Stomach smooth muscle (tissue), 2 donors: ENCODE measurements around the gene SLC22A12.

Experiments used
- H3K27ac ChIP-seq: one replicate; pipeline ENCODE4 v1.7.0; 2013; ENCODE audit warnings: mild to moderate bottlenecking, low read length, inconsistent platforms
- H3K27me3 ChIP-seq, 2 donors: one replicate each; pipeline ENCODE4 v1.7.0; 2013; ENCODE audit warnings: low read length in 2 of 2; ENCODE audit not compliant: insufficient read depth in 2 of 2, control insufficient read depth in 1 of 2
- H3K36me3 ChIP-seq, 2 donors: one replicate each; pipeline ENCODE4 v1.7.0; 2013; ENCODE audit warnings: low read length in 2 of 2; ENCODE audit not compliant: control insufficient read depth in 2 of 2, insufficient read depth in 2 of 2
- H3K4me1 ChIP-seq: one replicate; pipeline ENCODE4 v1.7.0; 2013; ENCODE audit warnings: low read length; ENCODE audit not compliant: control insufficient read depth, insufficient read depth
- H3K4me3 ChIP-seq, 2 donors: one replicate each; pipeline ENCODE4 v1.7.0; 2013; ENCODE audit warnings: low read length in 2 of 2
- H3K9ac ChIP-seq, 2 donors: one replicate each; pipeline ENCODE4 v1.7.0; 2013; ENCODE audit warnings: low read length in 2 of 2, mild to moderate bottlenecking in 1 of 2
- H3K9me3 ChIP-seq, 2 donors: one replicate each; pipeline ENCODE4 v1.7.0; 2013; ENCODE audit warnings: low read length in 2 of 2; ENCODE audit not compliant: control insufficient read depth in 2 of 2
- donor health status: healthy.
- donor health status: Pancreatic carcinoma.

Gene SLC22A12

DNA sequence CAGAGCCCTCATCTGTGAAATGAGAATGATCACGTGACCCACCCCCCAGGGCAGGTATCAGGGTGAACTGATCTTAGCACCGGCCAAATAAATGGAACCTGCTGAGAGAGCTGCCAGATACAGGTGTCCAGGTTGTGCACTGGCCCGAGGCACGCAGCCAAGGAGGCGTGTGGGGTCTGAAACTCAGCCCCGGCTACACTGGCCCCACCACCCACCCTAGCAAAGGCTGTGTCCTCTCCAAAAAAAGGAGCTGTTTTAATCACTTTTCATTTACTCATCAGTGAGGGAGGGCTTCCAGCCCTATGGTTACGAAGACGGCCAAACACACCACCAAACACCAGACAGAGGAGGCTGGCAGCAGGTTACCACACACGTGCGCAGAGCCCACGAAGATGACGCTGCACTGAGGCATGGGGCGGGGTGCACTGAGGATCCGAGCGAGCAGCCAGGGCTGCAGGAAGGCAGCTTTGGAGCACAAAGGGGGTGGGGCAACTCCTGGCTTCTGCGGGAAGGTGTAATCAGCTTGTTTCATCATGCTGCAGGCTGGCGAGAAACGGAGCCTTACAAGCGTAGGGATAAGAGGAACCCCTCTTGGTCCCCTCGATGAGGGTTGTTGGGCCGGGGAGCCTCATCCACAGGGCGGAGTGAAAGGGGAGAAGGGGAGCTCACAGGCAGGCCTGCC lies 19.5 kb upstream of the SLC22A12 start:
- no peak overlapping the region for H3K9ac ChIP-seq
- H3K27ac ChIP-seq = no peak overlapping the region
- no peak overlapping the region for H3K4me3 ChIP-seq
- H3K9me3 ChIP-seq = no peaks in the 10 kb centered on the region
- H3K4me1 ChIP-seq = peaks cover 3% of the 10 kb centered on the region
- H3K27me3 ChIP-seq = no peaks in the 10 kb centered on the region
- H3K36me3 ChIP-seq = no peaks in the 10 kb centered on the region

GRCh38 chr11:64572143-64572542 lies 18.9 kb upstream of the SLC22A12 start:
- Histone ChIP-seq H3K4me3 (no peak overlapping the region), H3K27ac (no peak overlapping the region), H3K9ac (no peak overlapping the region), H3K9me3 (no peaks in the 10 kb centered on the region), H3K27me3 (no peaks in the 10 kb centered on the region), H3K4me1 (no peaks in the 10 kb centered on the region), H3K36me3 (no peaks in the 10 kb centered on the region)

GRCh38 chr11:64577202-64577601 lies 13.8 kb upstream of the SLC22A12 start:
- Histone ChIP-seq H3K27me3 (no peaks in the 10 kb centered on the region), H3K27ac (no peak overlapping the region), H3K4me3 (no peak overlapping the region), H3K9ac (no peak overlapping the region), H3K4me1 (no peaks in the 10 kb centered on the region), H3K9me3 (no peaks in the 10 kb centered on the region), H3K36me3 (no peaks in the 10 kb centered on the region)

- H3K4me1 ChIP-seq = no peaks in the 10 kb centered on the region
- H3K9ac ChIP-seq = no peak overlapping the region
- no peak overlapping the region for H3K27ac ChIP-seq
- no peak overlapping the region for H3K4me3 ChIP-seq
- H3K27me3 ChIP-seq = no peaks in the 10 kb centered on the region
- H3K9me3 ChIP-seq = no peaks in the 10 kb centered on the region
- no peaks in the 10 kb centered on the region for H3K36me3 ChIP-seq
Observed at GRCh38 chr11:64580412-64580811, 10.6 kb upstream of the SLC22A12 start.

DNA sequence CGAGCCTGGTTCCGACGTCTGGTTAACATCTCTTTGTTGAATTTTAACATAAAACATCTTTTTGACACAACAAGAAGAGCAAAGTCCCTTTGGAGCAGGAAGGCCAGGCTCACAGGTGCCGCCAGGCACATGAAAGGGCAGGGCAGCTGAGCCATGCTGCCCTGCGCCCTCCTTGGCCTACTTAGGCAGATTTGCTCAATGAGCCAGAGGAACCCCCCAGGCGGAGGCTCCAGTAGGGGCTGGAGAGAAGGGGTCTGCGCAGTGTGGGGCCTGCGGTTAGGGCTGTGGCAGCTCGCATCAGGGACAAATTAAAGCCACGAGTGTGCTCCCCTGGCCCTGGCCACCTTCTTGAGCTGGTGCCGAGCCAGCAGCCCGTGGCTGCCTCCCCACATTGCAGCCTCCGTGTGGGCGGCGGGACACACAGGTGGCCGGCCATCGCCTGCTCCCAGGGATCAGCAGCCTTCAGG lies 9.9 kb upstream of the SLC22A12 start:
- H3K27ac ChIP-seq = no peak overlapping the region
- H3K27me3 ChIP-seq = no peaks in the 10 kb centered on the region
- no peaks in the 10 kb centered on the region for H3K9me3 ChIP-seq

GRCh38 chr11:64582885-64583284 lies 8.1 kb upstream of the SLC22A12 start:
- Histone ChIP-seq H3K27ac (no peak overlapping the region), H3K4me3 (no peak overlapping the region), H3K27me3 (no peaks in the 10 kb centered on the region), H3K9ac (no peak overlapping the region), H3K36me3 (no peaks in the 10 kb centered on the region), H3K4me1 (no peaks in the 10 kb centered on the region), H3K9me3 (peaks cover 0 to 4% of the 10 kb centered on the region in 2 donors)

More for the DNA sequence above, 9.9 kb upstream of the SLC22A12 start:
- H3K4me1 ChIP-seq = no peaks in the 10 kb centered on the region
- H3K36me3 ChIP-seq = no peaks in the 10 kb centered on the region
- no peak overlapping the region for H3K9ac ChIP-seq
- no peak overlapping the region for H3K4me3 ChIP-seq

GRCh38 chr11:64583296-64584262 lies 7.4 kb upstream of the SLC22A12 start:
- Histone ChIP-seq H3K27ac (no peak overlapping the region), H3K36me3 (no peaks in the 10 kb centered on the region), H3K4me3 (no peak overlapping the region), H3K9ac (no peak overlapping the region), H3K4me1 (no peaks in the 10 kb centered on the region), H3K27me3 (no peaks in the 10 kb centered on the region), H3K9me3 (peaks cover 0 to 6% of the 10 kb centered on the region in 2 donors)

- H3K27ac ChIP-seq = no peak overlapping the region
- H3K27me3 ChIP-seq = no peaks in the 10 kb centered on the region
- H3K4me1 ChIP-seq = no peaks in the 10 kb centered on the region
Observed at GRCh38 chr11:64585150-64585549, 5.9 kb upstream of the SLC22A12 start.

DNA sequence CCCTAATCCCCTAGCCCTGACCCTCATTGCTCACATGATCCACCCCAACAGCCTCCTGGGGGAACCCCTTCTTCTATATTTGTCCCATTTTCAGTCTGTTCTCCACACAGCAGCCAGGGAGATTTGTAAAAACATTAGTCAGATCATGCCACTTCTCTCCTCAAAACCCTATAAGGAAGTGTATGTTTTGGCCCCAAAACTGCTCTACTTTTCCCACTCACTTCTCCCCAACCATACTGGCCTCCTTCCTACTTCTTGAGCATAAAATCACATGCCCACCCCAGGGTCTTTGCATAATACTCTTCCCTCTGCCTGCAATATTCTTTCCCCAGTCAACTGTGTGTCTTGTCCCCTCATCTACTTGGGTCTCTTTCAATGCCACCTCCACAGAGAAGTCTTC lies 4.7 kb upstream of the SLC22A12 start:
- H3K4me1 ChIP-seq = no peaks in the 10 kb centered on the region
- H3K4me3 ChIP-seq = no peak overlapping the region
- no peaks in the 10 kb centered on the region for H3K27me3 ChIP-seq
- no peak overlapping the region for H3K27ac ChIP-seq
- H3K9ac ChIP-seq = no peak overlapping the region
- no peaks in the 10 kb centered on the region for H3K36me3 ChIP-seq
- H3K9me3 ChIP-seq = peaks cover 0 to 10% of the 10 kb centered on the region in 2 donors

More at GRCh38 chr11:64585150-64585549, 5.9 kb upstream of the SLC22A12 start:
- Histone ChIP-seq H3K9me3 (peaks cover 0 to 10% of the 10 kb centered on the region in 2 donors), H3K36me3 (no peaks in the 10 kb centered on the region), H3K9ac (no peak overlapping the region), H3K4me3 (no peak overlapping the region)

DNA sequence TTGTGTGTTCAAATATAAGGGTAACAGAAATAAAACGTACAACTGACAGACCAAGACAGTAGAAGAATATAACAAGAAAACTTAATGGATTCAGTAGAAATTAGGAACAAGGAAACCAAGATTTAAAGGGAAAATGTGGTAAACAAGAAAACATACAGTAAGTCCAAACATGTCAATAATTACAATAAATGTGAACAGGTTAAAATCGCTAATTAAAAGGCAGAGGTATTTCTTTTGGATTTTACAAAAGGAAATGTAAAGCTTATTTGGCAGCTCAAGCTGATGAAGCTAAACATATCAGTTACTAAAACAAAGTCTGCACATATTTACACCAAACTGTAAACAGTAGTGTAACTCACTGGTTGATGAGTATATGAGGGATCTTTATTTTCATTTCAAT lies 2.3 kb upstream of the SLC22A12 start:
- peaks cover 0 to 10% of the 10 kb centered on the region in 2 donors for H3K9me3 ChIP-seq
- no peak overlapping the region for H3K4me3 ChIP-seq
- H3K27me3 ChIP-seq = peaks cover 0 to 2% of the 10 kb centered on the region in 2 donors
- H3K27ac ChIP-seq = no peak overlapping the region
- H3K36me3 ChIP-seq = no peaks in the 10 kb centered on the region
- no peaks in the 10 kb centered on the region for H3K4me1 ChIP-seq
- H3K9ac ChIP-seq = no peak overlapping the region
